CD14-positive monocyte (primary cell): ENCODE results near the gene CCL20. TPM values are rescaled to one million over a fixed set of nuclear protein-coding genes. Genes with fewer than 3 reads are reported as not detected.
A peak's percentile ranks its signal among the peaks of the same experiment; 100 is the strongest.

Experiments
- DNase-seq, 3 donors: peaks; one replicate each; pipeline ENCODE4 v3.0.0-alpha.2; 2011 to 2022
- H2AFZ ChIP-seq: 2 replicates; pipeline ENCODE4 v1.6.0; 2012; ENCODE audit warnings: mild to moderate bottlenecking, low read depth, low read length, inconsistent platforms; ENCODE audit not compliant: insufficient read depth, poor library complexity, severe bottlenecking
- H3K27ac ChIP-seq, 2 donors: 1 replicate in 1 of 2; 2 replicates in 1 of 2; pipeline ENCODE4 v1.5.1; 2012 to 2013; ENCODE audit warnings: low read length in 2 of 2, control low read depth in 1 of 2, inconsistent platforms in 1 of 2, low read depth in 1 of 2, mild to moderate bottlenecking in 1 of 2
- H3K27me3 ChIP-seq, 2 donors: one replicate each; pipeline versions ENCODE4 v1.6.0 to v1.6.1; 2011 to 2013; ENCODE audit warnings: low read length in 2 of 2; ENCODE audit not compliant: control insufficient read depth in 2 of 2, insufficient read depth in 2 of 2
- H3K36me3 ChIP-seq, 2 donors: replicated peaks in 1 of 2; 1 replicate in 1 of 2; 2 replicates in 1 of 2; pipeline versions ENCODE4 v1.5.1 to v1.6.1; 2012 to 2013; ENCODE audit warnings: low read length in 2 of 2, control low read depth in 1 of 2, inconsistent platforms in 1 of 2, mild to moderate bottlenecking in 1 of 2; ENCODE audit not compliant: insufficient read depth in 2 of 2, control insufficient read depth in 1 of 2
- H3K4me1 ChIP-seq, 2 donors: 1 replicate in 1 of 2; 2 replicates in 1 of 2; pipeline versions ENCODE4 v1.5.1 to v1.6.1; 2012 to 2013; ENCODE audit warnings: low read length in 2 of 2, control low read depth in 1 of 2, inconsistent platforms in 1 of 2, mild to moderate bottlenecking in 1 of 2, moderate library complexity in 1 of 2; ENCODE audit not compliant: insufficient read depth in 2 of 2, control insufficient read depth in 1 of 2
- H3K4me2 ChIP-seq: replicated peaks from 2 replicates; pipeline ENCODE3; 2012; ENCODE audit warnings: low read length, moderate library complexity, mild to moderate bottlenecking; ENCODE audit not compliant: poor library complexity, severe bottlenecking; ENCODE audit errors: extremely low read depth
- H3K4me3 ChIP-seq, 3 experiments: fragments of 200-600 bp in 1 of 3; sonication (generic) in 1 of 3; replicated peaks in 1 of 3; 1 replicate in 2 of 3; 2 replicates in 1 of 3; pipeline ENCODE4 v1.5.1; 2011 to 2013; ENCODE audit warnings: low read length in 3 of 3, mild to moderate bottlenecking in 3 of 3, control low read depth in 2 of 3, low read depth in 2 of 3, inconsistent platforms in 1 of 3, moderate library complexity in 1 of 3
- H3K79me2 ChIP-seq: 2 replicates; pipeline ENCODE4 v1.6.0; 2012; ENCODE audit warnings: mild to moderate bottlenecking, control low read depth, inconsistent platforms, low read length, moderate library complexity; ENCODE audit not compliant: insufficient read depth
- H3K9ac ChIP-seq: 2 replicates; pipeline ENCODE4 v1.6.0; 2017; ENCODE audit warnings: low read length, mild to moderate bottlenecking; ENCODE audit not compliant: insufficient read depth, poor library complexity, severe bottlenecking
- H3K9me3 ChIP-seq, 2 donors: replicated peaks in 1 of 2; 1 replicate in 1 of 2; 2 replicates in 1 of 2; pipeline versions ENCODE4 v1.5.1 to v1.6.1; 2012 to 2013; ENCODE audit warnings: low read length in 2 of 2, control low read depth in 1 of 2; ENCODE audit not compliant: control insufficient read depth in 1 of 2, insufficient read depth in 1 of 2
- H4K20me1 ChIP-seq: 2 replicates; pipeline ENCODE4 v1.6.0; 2012; ENCODE audit warnings: mild to moderate bottlenecking, low read length, control low read depth, moderate library complexity; ENCODE audit not compliant: insufficient read depth
- H3K27ac Mint-ChIP-seq, 7 donors: one replicate each; pipeline ENCODE4 v1.8.0; 2020; ENCODE audit warnings: mild to moderate bottlenecking in 7 of 7, mixed read lengths in 7 of 7, moderate library complexity in 6 of 7, inconsistent platforms in 2 of 7
- H3K27me3 Mint-ChIP-seq, 3 donors: one replicate each; pipeline ENCODE4 v1.8.0; 2021 to 2022; ENCODE audit warnings: low read depth in 3 of 3, mild to moderate bottlenecking in 3 of 3, mixed read lengths in 3 of 3, moderate library complexity in 3 of 3, inconsistent platforms in 1 of 3
- H3K36me3 Mint-ChIP-seq, 2 donors: one replicate each; pipeline ENCODE4 v1.8.0; 2020; ENCODE audit warnings: mixed read lengths in 2 of 2, inconsistent platforms in 1 of 2, mild to moderate bottlenecking in 1 of 2
- H3K4me1 Mint-ChIP-seq: one replicate; pipeline ENCODE4 v1.8.0; 2020; ENCODE audit warnings: mild to moderate bottlenecking, mixed read lengths
- H3K4me3 Mint-ChIP-seq, 2 donors: one replicate each; pipeline ENCODE4 v1.8.0; 2020; ENCODE audit warnings: mild to moderate bottlenecking in 2 of 2, mixed read lengths in 2 of 2, moderate library complexity in 1 of 2
- H3K9me3 Mint-ChIP-seq, 7 donors: one replicate each; pipeline ENCODE4 v1.8.0; 2020 to 2022; ENCODE audit warnings: mixed read lengths in 7 of 7, mild to moderate bottlenecking in 6 of 7, moderate library complexity in 6 of 7, inconsistent platforms in 2 of 7
- WGBS: methylation state at CpG from one replicate; pipeline ENCODE4 v1.1.5; 2013; ENCODE audit warnings: missing lambda C conversion rate; ENCODE audit not compliant: insufficient coverage; 5-methylcytosine and 5-hydroxymethylcytosine counted together
- intact Hi-C, 2 donors: fragments of 100-400 bp; cut with micrococcal nuclease; formaldehyde crosslinking; loops; one replicate each; pipeline versions ENCODE4 v1.15.0 to v1.15.1; 2023
- polyA minus RNA-seq: library from RNA; depleted of rRNA, polyadenylated mRNA; stranded (reverse); fragments of >200 nt; gene quantifications from 2 replicates; pipeline ENCODE4 v1.2.3, GENCODE V29; 2012
- polyA plus RNA-seq, 3 donors: library from polyadenylated mRNA; depleted of rRNA in 1 of 3; unstranded in 2 of 3; stranded (reverse) in 1 of 3; fragments of 300-500 nt in 2 of 3; fragments of >200 nt in 1 of 3; fragmentation: Illumina TruSeq in 2 of 3; gene quantifications; 1 replicate in 2 of 3; 2 replicates in 1 of 3; pipeline ENCODE4 v1.2.3, GENCODE V29; 2012 to 2021
- total RNA-seq, 12 experiments: library from RNA in 1 of 12; stranded (reverse) in 1 of 12; fragments of 120-200 nt in 1 of 12; gene quantifications; one replicate each; pipeline ENCODE4 v1.2.4 and lab custom pipeline; 2013 to 2026; ENCODE audit warnings: mixed read lengths in 6 of 12, inconsistent platforms in 1 of 12
- TF ChIP-seq, protein P1 (sequence below): fragments of 200-600 bp; IDR thresholded peaks from one replicate; pipeline ENCODE4 v1.8.0; 2022; ENCODE audit warnings: antibody characterized with exemption, mild to moderate bottlenecking

The CCL20 gene
- total RNA-seq (2013), result not detected
- polyA plus RNA-seq, result 1 to 10 TPM in 1 of 3 donors, under 1 TPM in 1, not detected in 1; 0.47 to 6.2 TPM
- polyA minus RNA-seq, result 0.32 and 1.2 TPM in 2 replicates
- 15.7 to 2,402 (median 68.9) reads per million in 11 experiments for total RNA-seq (lab: John Stamatoyannopoulos, UW)

- Histone ChIP-seq H3K27ac (no peak within 1 kb of the TSS), H3K79me2 (no peaks in the 10 kb centered on the region)
- peaks cover 8 to 18% (median 13%) of the 10 kb centered on the region in 3 donors for H3K27me3 Mint-ChIP-seq
Observed at GRCh38 chr2:227813562-227814353, at the start of gene CCL20. TSS of gene CCL20 (plus strand) at chr2:227813842. CDS start at chr2:227813912, 70 bp downstream.

DNA sequence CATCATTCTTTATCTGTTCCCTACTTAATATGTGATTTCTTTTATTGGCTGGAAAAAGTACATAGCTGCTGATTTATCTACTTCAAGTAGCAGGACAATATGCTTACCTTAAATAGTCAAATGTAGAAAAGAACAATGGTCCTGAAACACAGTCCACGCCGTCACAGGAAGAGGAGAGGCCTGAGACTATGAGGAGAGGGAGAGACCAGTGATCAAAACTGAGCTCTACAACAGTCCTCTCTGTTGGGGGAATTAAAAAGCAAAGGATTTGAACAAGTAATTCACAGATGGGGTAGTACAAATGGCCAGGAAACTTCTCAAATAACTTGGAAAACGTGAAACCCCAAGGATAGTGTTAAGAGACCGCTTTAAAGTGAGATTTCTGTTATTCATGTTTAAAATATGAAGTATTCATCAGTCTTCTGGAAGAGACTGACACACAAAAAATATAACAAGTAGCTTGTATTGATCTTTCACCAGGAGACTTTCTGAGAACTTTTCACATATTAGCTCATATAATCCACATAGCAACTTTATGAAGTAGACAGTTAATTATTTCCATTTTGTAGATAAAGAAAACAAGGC lies 47.8 kb upstream of the CCL20 start:
- Histone ChIP-seq H3K27ac (no peak overlapping the region), H3K4me1 (no peaks in the 10 kb centered on the region), H3K27me3 (no peaks in the 10 kb centered on the region), H3K4me2 (no peak overlapping the region), H4K20me1 (no peaks in the 10 kb centered on the region), H2AFZ (no peak overlapping the region), H3K4me3 (no peak overlapping the region), H3K79me2 (no peaks in the 10 kb centered on the region), H3K36me3 (no peaks in the 10 kb centered on the region), H3K9ac (no peak overlapping the region), H3K9me3 (no peaks in the 10 kb centered on the region)
- H3K36me3 Mint-ChIP-seq, result no peaks in the 10 kb centered on the region
- H3K27ac Mint-ChIP-seq, result peak overlapping the region in 1 of 7 donors; percentile 21
- H3K4me3 Mint-ChIP-seq, result peak overlapping the region in 1 of 2 donors; percentile 36
- H3K27me3 Mint-ChIP-seq, result peaks cover 3 to 6% (median 4%) of the 10 kb centered on the region in 3 donors
- intact Hi-C loops, result loop anchor here in 1 of 2 donors (5.0 to 10.0 kb wide), 2 partner anchors 529 to 641 kb away; no protein-coding TSS in a partner anchor
- H3K9me3 Mint-ChIP-seq, result peaks cover 0 to 3% (median 0%) of the 10 kb centered on the region in 7 donors
- no peak for DNase-seq
- TF ChIP-seq, protein P1, sequence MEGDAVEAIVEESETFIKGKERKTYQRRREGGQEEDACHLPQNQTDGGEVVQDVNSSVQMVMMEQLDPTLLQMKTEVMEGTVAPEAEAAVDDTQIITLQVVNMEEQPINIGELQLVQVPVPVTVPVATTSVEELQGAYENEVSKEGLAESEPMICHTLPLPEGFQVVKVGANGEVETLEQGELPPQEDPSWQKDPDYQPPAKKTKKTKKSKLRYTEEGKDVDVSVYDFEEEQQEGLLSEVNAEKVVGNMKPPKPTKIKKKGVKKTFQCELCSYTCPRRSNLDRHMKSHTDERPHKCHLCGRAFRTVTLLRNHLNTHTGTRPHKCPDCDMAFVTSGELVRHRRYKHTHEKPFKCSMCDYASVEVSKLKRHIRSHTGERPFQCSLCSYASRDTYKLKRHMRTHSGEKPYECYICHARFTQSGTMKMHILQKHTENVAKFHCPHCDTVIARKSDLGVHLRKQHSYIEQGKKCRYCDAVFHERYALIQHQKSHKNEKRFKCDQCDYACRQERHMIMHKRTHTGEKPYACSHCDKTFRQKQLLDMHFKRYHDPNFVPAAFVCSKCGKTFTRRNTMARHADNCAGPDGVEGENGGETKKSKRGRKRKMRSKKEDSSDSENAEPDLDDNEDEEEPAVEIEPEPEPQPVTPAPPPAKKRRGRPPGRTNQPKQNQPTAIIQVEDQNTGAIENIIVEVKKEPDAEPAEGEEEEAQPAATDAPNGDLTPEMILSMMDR, result no peak
- no CpG with 5 or more reads among the region's 4 CpGs for WGBS
- peaks cover 4% of the 10 kb centered on the region for H3K4me1 Mint-ChIP-seq

More at GRCh38 chr2:227813562-227814353, at the start of gene CCL20:
- Histone ChIP-seq H4K20me1 (no peaks in the 10 kb centered on the region), H2AFZ (no peak within 1 kb of the TSS), H3K4me2 (no peak within 1 kb of the TSS), H3K27me3 (no peaks in the 10 kb centered on the region), H3K36me3 (no peaks in the 10 kb centered on the region), H3K4me1 (peaks cover 24 to 26% of the 10 kb centered on the region in 2 donors), H3K4me3 (no peak within 1 kb of the TSS), H3K9ac (no peak within 1 kb of the TSS), H3K9me3 (no peaks in the 10 kb centered on the region)
- peak in 2 of 3 donors; percentile 19 to 89 for DNase-seq
- H3K9me3 Mint-ChIP-seq, result peaks cover 0 to 7% (median 2%) of the 10 kb centered on the region in 7 donors
- WGBS, result 97% methylated on average over 5 of the region's 9 CpGs
- no peaks in the 10 kb centered on the region for H3K36me3 Mint-ChIP-seq
- intact Hi-C loops, result no loop called here
- TF ChIP-seq, protein P1, result no peak
- no peak within 1 kb of the TSS for H3K4me3 Mint-ChIP-seq
- peaks cover 26% of the 10 kb centered on the region for H3K4me1 Mint-ChIP-seq
- H3K27ac Mint-ChIP-seq, result peak within 1 kb of the TSS in 3 of 7 donors; percentile 12 to 72 (median 22)
